SK-N-SH (cell line): ENCODE data around the gene MAML3. TPM values are rescaled to one million over a fixed set of nuclear protein-coding genes. Genes with fewer than 3 reads are reported as not detected.
A peak's percentile ranks its signal among the peaks of the same experiment; 100 is the strongest.

ENCODE experiments used
- CTCF ChIA-PET: fragments of 300-600, 350-600 bp; formaldehyde crosslinking; extraction: SDS; loops from one replicate; lab custom pipeline; 2021; lab: Yijun Ruan, JAX
- POLR2A ChIA-PET: fragments of 350-600 bp; sonication (Branson Sonifier 250); formaldehyde crosslinking; extraction: SDS; loops from one replicate; lab custom pipeline; 2020; ENCODE audit warnings: antibody characterized with exemption, inconsistent platforms; lab: Yijun Ruan, JAX
- DNase-seq: peaks from one replicate; pipeline ENCODE4 v3.0.0; 2012
- H2AFZ ChIP-seq: fragments of 200-600 bp; sonication (generic); 2 replicates; pipeline ENCODE4 v1.8.1; 2016; ENCODE audit warnings: antibody characterized with exemption, mild to moderate bottlenecking, low read depth
- H3F3A ChIP-seq: fragments of 200-600 bp; sonication (generic); replicated peaks from 2 replicates; pipeline ENCODE3; 2016; ENCODE audit warnings: antibody characterized with exemption, mild to moderate bottlenecking; ENCODE audit not compliant: insufficient read depth
- H3K27ac ChIP-seq, 2 experiments: fragments of 200-500 bp in 1 of 2; fragments of 200-600 bp in 1 of 2; sonication (Bioruptor generic) in 1 of 2; sonication (generic), shearing (Covaris generic) in 1 of 2; 2 replicates each; pipeline versions ENCODE4 v1.5.1 to v1.6.1; 2014 to 2016; ENCODE audit warnings: low read depth in 2 of 2, inconsistent platforms in 1 of 2, low read length in 1 of 2, mild to moderate bottlenecking in 1 of 2, mixed read lengths in 1 of 2
- H3K27me3 ChIP-seq: fragments of 200-600 bp; sonication (generic), shearing (Covaris generic); 2 replicates; pipeline ENCODE4 v1.6.1; 2016; ENCODE audit warnings: mixed run types; ENCODE audit not compliant: insufficient read depth
- H3K36me3 ChIP-seq, 2 experiments: fragments of 200-500 bp in 1 of 2; fragments of 200-600 bp in 1 of 2; sonication (Bioruptor generic) in 1 of 2; sonication (generic) in 1 of 2; replicated peaks in 1 of 2; 2 replicates each; pipeline versions ENCODE3 to v1.5.1; 2014 to 2016; ENCODE audit warnings: low read length in 1 of 2, mild to moderate bottlenecking in 1 of 2; ENCODE audit not compliant: insufficient read depth in 2 of 2, control insufficient read depth in 1 of 2
- H3K4me1 ChIP-seq, 2 experiments: fragments of 200-500 bp in 1 of 2; fragments of 200-600 bp in 1 of 2; sonication (Bioruptor generic) in 1 of 2; sonication (generic), shearing (Covaris generic) in 1 of 2; 2 replicates each; pipeline versions ENCODE4 v1.5.1 to v1.6.1; 2014 to 2016; ENCODE audit warnings: low read depth in 1 of 2, low read length in 1 of 2, mixed run types in 1 of 2; ENCODE audit not compliant: insufficient read depth in 2 of 2, control insufficient read depth in 1 of 2
- H3K4me2 ChIP-seq: fragments of 200-600 bp; sonication (generic), shearing (Covaris generic); 2 replicates; pipeline ENCODE4 v1.6.1; 2017; ENCODE audit warnings: mixed run types
- H3K4me3 ChIP-seq, 2 experiments: fragments of 200-500 bp in 1 of 2; fragments of 200-600 bp in 1 of 2; sonication (Bioruptor generic) in 1 of 2; sonication (generic), shearing (Covaris generic) in 1 of 2; 2 replicates each; pipeline versions ENCODE4 v1.5.1 to v1.8.1; 2014 to 2016; ENCODE audit warnings: low read depth in 2 of 2, inconsistent platforms in 1 of 2, low read length in 1 of 2, mild to moderate bottlenecking in 1 of 2, mixed read lengths in 1 of 2, moderate library complexity in 1 of 2
- H3K79me2 ChIP-seq: fragments of 200-600 bp; sonication (generic); 2 replicates; pipeline ENCODE4 v1.8.1; 2017; ENCODE audit warnings: mild to moderate bottlenecking; ENCODE audit not compliant: insufficient read depth
- H3K9ac ChIP-seq: fragments of 200-600 bp; sonication (generic); 2 replicates; pipeline ENCODE4 v1.6.1; 2017; ENCODE audit warnings: mixed run types
- H3K9me2 ChIP-seq: fragments of 200-600 bp; sonication (generic); 2 replicates; pipeline ENCODE4 v1.6.1; 2017; ENCODE audit warnings: mixed run types
- H3K9me3 ChIP-seq: fragments of 200-600 bp; sonication (generic); 2 replicates; pipeline ENCODE4 v1.6.1; 2017; ENCODE audit warnings: mixed run types, mild to moderate bottlenecking, moderate library complexity
- H4K20me1 ChIP-seq: fragments of 200-600 bp; sonication (generic); 2 replicates; pipeline ENCODE4 v1.6.1; 2017; ENCODE audit warnings: mild to moderate bottlenecking, mixed run types; ENCODE audit not compliant: insufficient read depth
- CHD2 ChIP-seq: fragments of 150-350 bp; IDR thresholded peaks from 2 replicates; pipeline ENCODE4 v1.6.1; 2018; ENCODE audit warnings: low read length; ENCODE audit not compliant: partially characterized antibody
- CTCF ChIP-seq: fragments of 200-600 bp; sonication (generic); IDR thresholded peaks from 2 replicates; pipeline ENCODE4 v1.6.1; 2017; ENCODE audit warnings: antibody characterized with exemption, mild to moderate bottlenecking, moderate library complexity
- ELF1 ChIP-seq: IDR thresholded peaks from 2 replicates; pipeline ENCODE4 v1.4.0; 2012
- EP300 ChIP-seq, 2 experiments: IDR thresholded peaks; 2 replicates each; pipeline versions ENCODE4 v1.4.0 to v1.6.1; 2012; ENCODE audit warnings: borderline replicate concordance in 1 of 2, low read depth in 1 of 2, low read length in 1 of 2
- FOXJ3 ChIP-seq: sonication (generic); formaldehyde crosslinking; IDR thresholded peaks from 2 replicates; pipeline ENCODE4 v1.5.1; 2020; ENCODE audit warnings: mild to moderate bottlenecking, missing genetic modification reagents
- FOXM1 ChIP-seq: IDR thresholded peaks from 2 replicates; pipeline ENCODE4 v1.4.0; 2012; ENCODE audit warnings: low read depth, mild to moderate bottlenecking
- MAX ChIP-seq: IDR thresholded peaks from 2 replicates; pipeline ENCODE4 v1.4.0; 2012; ENCODE audit warnings: low read depth
- MXI1 ChIP-seq: IDR thresholded peaks from 2 replicates; pipeline ENCODE4 v1.6.1; 2012; ENCODE audit warnings: mild to moderate bottlenecking, low read depth, low read length, improper control_type of control experiment
- RXRA ChIP-seq: IDR thresholded peaks from 2 replicates; pipeline ENCODE4 v1.4.0; 2012; ENCODE audit warnings: low read depth, mild to moderate bottlenecking, borderline replicate concordance
- SMC3 ChIP-seq: IDR thresholded peaks from 2 replicates; pipeline ENCODE4 v1.6.1; 2012; ENCODE audit warnings: low read depth, low read length, improper control_type of control experiment
- TAF1 ChIP-seq: IDR thresholded peaks from 2 replicates; pipeline ENCODE4 v1.6.1; 2012; ENCODE audit warnings: low read depth, mild to moderate bottlenecking, low read length, moderate library complexity, borderline replicate concordance
- USF1 ChIP-seq: IDR thresholded peaks from 2 replicates; pipeline ENCODE4 v1.4.0; 2012; ENCODE audit warnings: low read depth, borderline replicate concordance
- USF2 ChIP-seq: fragments of 150-350 bp; IDR thresholded peaks from 2 replicates; pipeline ENCODE4 v1.6.1; 2017; ENCODE audit warnings: antibody characterized with exemption, low read length, low read depth, borderline replicate concordance
- YY1 ChIP-seq: IDR thresholded peaks from 2 replicates; pipeline ENCODE4 v1.4.0; 2012; ENCODE audit warnings: low read depth, mild to moderate bottlenecking
- ZBTB33 ChIP-seq: IDR thresholded peaks from 2 replicates; pipeline ENCODE4 v1.4.0; 2012; ENCODE audit warnings: low read depth, borderline replicate concordance
- WGBS: methylation state at CpG from one replicate; pipeline ENCODE4 v1.1.6; 2017; ENCODE audit warnings: low lambda C conversion rate; 5-methylcytosine and 5-hydroxymethylcytosine counted together
- polyA plus RNA-seq, 3 experiments: library from polyadenylated mRNA; depleted of rRNA; stranded (reverse); fragments of >200 nt; gene quantifications; 2 replicates each; pipeline ENCODE4 v1.2.3, GENCODE V29; 2012

The MAML3 gene
- polyA plus RNA-seq, 1 of the 3 experiments (the other 2 are of a cell fraction) = 5.3 TPM

GRCh38 chr4:140082391-140082755, 71.6 kb downstream of the MAML3 start:
- Histone ChIP-seq H3F3A (no peaks in the 10 kb centered on the region), H3K9me3 (no peaks in the 10 kb centered on the region), H4K20me1 (no peaks in the 10 kb centered on the region), H3K36me3 (no peaks in the 10 kb centered on the region), H3K4me1 (peaks cover 0 to 46% of the 10 kb centered on the region in 2 experiments; a peak in 2 of 4 replicates), H2AFZ (peak overlapping the region; percentile 59; the same call in 1 of the 2 replicates), H3K79me2 (no peaks in the 10 kb centered on the region; the same call in 1 of the 2 replicates), H3K27ac (peak overlapping the region; percentile 9 to 94; a peak in 3 of 4 replicates), H3K4me2 (peak overlapping the region; percentile 17), H3K9me2 (no peaks in the 10 kb centered on the region), H3K27me3 (no peaks in the 10 kb centered on the region), H3K4me3 (no peak overlapping the region), H3K9ac (peak overlapping the region; percentile 37)
- 59% methylated on average over 7 of the region's 7 CpGs for WGBS
- TF ChIP-seq FOXJ3 (CRISPR knock-in tag) (0 out of 2 replicates have a peak, but pooled peaks have one; percentile 22), USF2 (no peak)
- ChIA-PET POLR2A (interaction anchor here (1.1 to 1.7 kb wide), 3 partner anchors 59 to 155 kb away, joined by 3 to 5 read pairs (median 3); no protein-coding TSS in a partner anchor), CTCF (interaction anchor here (0.7 to 1.6 kb wide), 5 partner anchors 9 to 171 kb away, joined by 3 to 6 read pairs (median 3); no protein-coding TSS in a partner anchor)
- peak; percentile 34 for DNase-seq

DNA sequence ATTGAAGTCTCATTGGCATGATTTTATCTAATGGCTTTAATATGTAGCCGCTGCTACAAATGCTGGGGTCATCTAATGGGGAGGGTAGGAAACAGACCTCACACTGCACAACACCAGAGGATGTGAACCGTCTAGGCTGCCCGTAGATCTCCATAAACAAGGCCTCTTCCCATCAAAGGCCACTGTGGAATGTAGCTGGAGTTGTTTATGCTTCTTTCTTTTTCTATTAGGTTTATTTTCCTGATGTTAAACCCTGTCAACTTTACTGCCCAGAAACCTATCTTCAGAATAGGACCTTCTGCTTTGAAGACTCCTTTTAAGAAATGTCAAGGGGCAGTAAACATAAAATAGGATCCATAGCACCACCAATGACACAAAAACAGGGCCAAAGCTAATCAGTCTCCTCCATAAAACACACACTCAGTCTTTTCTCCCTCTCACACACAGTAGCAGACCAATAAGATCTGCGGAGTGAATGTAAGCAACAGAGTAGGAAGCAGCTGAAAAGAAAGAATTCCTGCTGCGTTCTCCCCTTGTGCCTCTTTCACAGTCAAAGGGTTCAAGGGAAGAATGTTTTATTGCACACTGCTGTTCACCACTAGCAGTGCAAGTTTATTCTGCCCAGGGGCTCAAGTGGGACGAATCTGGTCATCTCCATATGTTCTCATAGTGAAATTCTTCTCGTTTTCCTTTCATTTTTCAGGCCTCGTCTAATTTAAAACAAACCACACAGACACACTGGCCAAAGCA, 72.2 kb downstream of the MAML3 start:
- H3K9me2 ChIP-seq = no peaks in the 10 kb centered on the region
- 53% methylated on average over 8 of the region's 8 CpGs for WGBS
- H3F3A ChIP-seq = no peaks in the 10 kb centered on the region
- ChIA-PET POLR2A (interaction anchor here (0.9 to 1.7 kb wide), 3 partner anchors 69 to 156 kb away, joined by 3 to 5 read pairs (median 3); no protein-coding TSS in a partner anchor), CTCF (interaction anchor here (1.0 to 2.0 kb wide), 5 partner anchors 8 to 171 kb away, joined by 3 to 8 read pairs (median 3); no protein-coding TSS in a partner anchor)
- H3K4me2 ChIP-seq = peak overlapping the region; percentile 17
- H3K9me3 ChIP-seq = no peaks in the 10 kb centered on the region
- H3K9ac ChIP-seq = peak overlapping the region; percentile 37
- H3K27ac ChIP-seq = peak overlapping the region; percentile 9 to 94; a peak in 3 of 4 replicates
- H3K36me3 ChIP-seq = no peaks in the 10 kb centered on the region
- no peak for DNase-seq
- H2AFZ ChIP-seq = peak overlapping the region; percentile 59; the same call in 1 of the 2 replicates
- H3K4me3 ChIP-seq = no peak overlapping the region
- H3K79me2 ChIP-seq = no peaks in the 10 kb centered on the region; the same call in 1 of the 2 replicates
- peaks cover 0 to 46% of the 10 kb centered on the region in 2 experiments; a peak in 2 of 4 replicates for H3K4me1 ChIP-seq
- no peaks in the 10 kb centered on the region for H3K27me3 ChIP-seq
- H4K20me1 ChIP-seq = no peaks in the 10 kb centered on the region
- TF ChIP-seq TAF1 = no peak
- no peak for TF ChIP-seq MAX
- no peak for TF ChIP-seq SMC3
- peak; percentile 52; the same call in 1 of the 2 replicates for TF ChIP-seq MXI1
- TF ChIP-seq EP300 (IDR thresholded peaks at IDR 0.05; ENCODE audit: borderline replicate concordance in 1 of 2, low read depth in 1 of 2, low read length in 1 of 2) = no peak; a peak in 1 of 4 replicates
- no peak for TF ChIP-seq YY1
- no peak for TF ChIP-seq FOXM1
- TF ChIP-seq CHD2 = peak; percentile 33
- no peak for TF ChIP-seq USF1
- TF ChIP-seq CTCF = no peak
- TF ChIP-seq ZBTB33 = no peak
- no peak for TF ChIP-seq RXRA
- TF ChIP-seq ELF1 = no peak
